Kidney epithelial cell (primary cell): ENCODE results near the gene RBM17. TPM values are rescaled to one million over a fixed set of nuclear protein-coding genes. Genes with fewer than 3 reads are reported as not detected.
"Not testable (repeated sequence)": the region's sequence is repeated elsewhere in the genome, so short reads cannot be mapped to it uniquely, and the experiment has no call there.

Source experiments
- DNase-seq: peaks from one replicate; pipeline ENCODE4 v3.0.0-alpha.2; 2010; ENCODE audit warnings: low read depth
- H3K27me3 ChIP-seq: 2 replicates; pipeline ENCODE4 v1.6.0; 2011; ENCODE audit warnings: low read length; ENCODE audit not compliant: control insufficient read depth, insufficient read depth
- H3K36me3 ChIP-seq: 2 replicates; pipeline ENCODE4 v1.5.1; 2011; ENCODE audit warnings: low read length; ENCODE audit not compliant: control insufficient read depth, insufficient read depth
- H3K4me3 ChIP-seq: 2 replicates; pipeline ENCODE4 v1.5.1; 2011; ENCODE audit warnings: low read depth, mild to moderate bottlenecking, control low read depth, low read length
- CTCF ChIP-seq: IDR thresholded peaks from 2 replicates; pipeline ENCODE4 v1.5.1; 2011; ENCODE audit warnings: mild to moderate bottlenecking, moderate library complexity, low read length, control low read depth, inconsistent platforms; ENCODE audit not compliant: insufficient read depth, poor library complexity, severe bottlenecking
- total RNA-seq: library from RNA; depleted of rRNA; stranded (reverse); fragments of >200 nt; gene quantifications from 2 replicates; pipeline ENCODE4 v1.2.3, GENCODE V29; 2015

Gene RBM17
- total RNA-seq, 1 donor from 2014 or later: 37.8 TPM

- no peak for DNase-seq
Measured at GRCh38 chr10:6163364-6164270, 74.8 kb downstream of the RBM17 start.

DNA sequence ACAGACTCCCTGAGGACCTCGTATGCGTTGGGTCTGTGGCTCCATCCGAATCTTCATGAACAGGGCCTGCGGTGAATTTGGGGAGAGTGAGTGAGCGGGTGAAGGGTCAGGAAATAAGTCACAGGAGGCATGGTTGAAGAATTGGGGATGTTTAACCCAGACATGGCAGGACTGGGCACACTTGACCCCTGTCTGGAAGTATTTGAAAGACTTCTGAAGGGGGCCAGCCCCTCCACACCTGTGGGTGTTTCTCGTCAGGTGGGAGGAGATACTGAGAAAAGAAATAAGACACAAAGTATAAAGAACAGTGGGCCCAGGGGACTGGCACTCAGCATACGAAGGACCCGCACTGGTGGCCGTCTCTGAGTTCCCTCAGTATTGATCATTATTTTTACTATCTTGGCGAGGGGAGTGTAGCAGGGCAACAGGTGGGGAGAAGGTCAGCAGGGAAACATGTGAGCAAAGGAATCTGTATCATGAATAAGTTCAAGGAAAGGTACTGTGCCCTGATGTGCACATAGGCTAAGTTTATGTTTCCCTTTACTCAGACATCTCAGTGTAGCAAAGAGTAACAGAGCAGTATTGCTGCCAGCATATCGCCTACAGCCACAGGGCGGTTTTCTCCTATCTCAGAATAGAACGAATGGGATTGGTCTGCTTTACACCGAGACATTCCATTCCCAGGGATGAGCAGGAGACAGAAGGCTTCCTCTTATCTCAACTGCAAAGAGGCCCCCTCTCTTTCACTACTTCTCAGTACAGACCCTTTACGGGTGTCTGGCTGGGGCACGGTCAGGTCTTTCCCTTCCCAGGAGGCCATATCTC is 75.6 kb downstream of the RBM17 start:
- H3K27me3 ChIP-seq: no peaks in the 10 kb centered on the region
- no peak for DNase-seq
- peak overlapping the region; percentile 79 for H3K4me3 ChIP-seq
- no peaks in the 10 kb centered on the region for H3K36me3 ChIP-seq
- TF ChIP-seq CTCF: no peak

More at GRCh38 chr10:6163364-6164270, 74.8 kb downstream of the RBM17 start:
- Histone ChIP-seq H3K36me3 (no peaks in the 10 kb centered on the region), H3K4me3 (peak overlapping the region; percentile 79), H3K27me3 (no peaks in the 10 kb centered on the region)
- no peak for TF ChIP-seq CTCF

- Histone ChIP-seq H3K27me3 (no peaks in the 10 kb centered on the region), H3K4me3 (no peak overlapping the region), H3K36me3 (no peaks in the 10 kb centered on the region)
- DNase-seq: no peak
- TF ChIP-seq CTCF: no peak
Measured at GRCh38 chr10:6165221-6165725, 76.4 kb downstream of the RBM17 start.

DNA sequence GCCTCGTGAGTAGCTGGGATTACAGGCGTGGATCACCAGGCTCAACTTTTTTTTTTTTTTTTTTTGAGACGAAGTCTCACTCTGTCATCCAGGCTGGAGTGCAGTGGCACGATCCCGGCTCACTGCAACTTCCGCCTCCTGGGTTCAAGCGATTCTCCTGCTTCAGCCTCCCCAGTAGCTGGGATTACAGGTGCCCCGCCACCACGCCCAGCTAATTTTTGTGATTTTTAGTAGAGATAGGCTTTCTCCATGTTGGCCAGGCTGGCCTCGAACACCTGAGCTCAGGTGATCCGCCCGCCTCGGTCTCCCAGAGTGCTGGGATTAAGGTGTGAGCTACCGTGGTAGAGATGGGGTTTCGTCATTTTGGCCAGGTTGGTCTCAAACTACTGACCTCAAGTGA is 77.1 kb downstream of the RBM17 start:
- not testable (repeated sequence) for H3K4me3 ChIP-seq, DNase-seq, H3K27me3 ChIP-seq, H3K36me3 ChIP-seq

Other genes with a start within 250 kb of the RBM17 start
- 7.0 and 7.9 TPM in 2 replicates for gene ANKRD16, start 199.1 kb upstream of the RBM17 start, total RNA-seq
- gene FBH1, start 198.8 kb upstream of the RBM17 start, total RNA-seq: 54.9 and 65.8 TPM in 2 replicates
- gene IL15RA, start 111.5 kb upstream of the RBM17 start, total RNA-seq: 23.1 and 23.6 TPM in 2 replicates
- 0.34 TPM in 1 of 2 replicates, not detected in the other for gene IL2RA, start 26.7 kb upstream of the RBM17 start, total RNA-seq
- 44.5 and 44.6 TPM in 2 replicates for gene PFKFB3, start 113.9 kb downstream of the RBM17 start, total RNA-seq